Lower lobe of right lung (tissue), 2 donors: ENCODE data around the gene PPP2R5C. TPM values are rescaled to one million over a fixed set of nuclear protein-coding genes. Genes with fewer than 3 reads are reported as not detected.
A peak's percentile ranks its signal among the peaks of the same experiment; 100 is the strongest.

Source experiments
- ATAC-seq, 2 donors: fragments of 200-7000 bp; cut with Tn5 transposase; one replicate each; pipeline ENCODE4 v1.9.1; 2020 to 2022; ENCODE audit warnings: mild to moderate bottlenecking in 2 of 2, moderate library complexity in 2 of 2
- DNase-seq: peaks from one replicate; pipeline ENCODE4 v3.0.0-alpha.2; 2020
- H3K27ac ChIP-seq: fragments of 200-600 bp; one replicate; pipeline ENCODE4 v1.8.0; 2022
- H3K27me3 ChIP-seq: fragments of 200-600 bp; one replicate; pipeline ENCODE4 v1.8.0; 2022; ENCODE audit warnings: low read depth
- H3K36me3 ChIP-seq: fragments of 200-600 bp; one replicate; pipeline ENCODE4 v1.8.0; 2022; ENCODE audit warnings: mild to moderate bottlenecking
- H3K4me1 ChIP-seq: fragments of 200-600 bp; one replicate; pipeline ENCODE4 v1.8.0; 2022
- H3K4me3 ChIP-seq: fragments of 200-600 bp; one replicate; pipeline ENCODE4 v1.8.0; 2022; ENCODE audit warnings: mild to moderate bottlenecking
- H3K9me3 ChIP-seq: fragments of 200-600 bp; one replicate; pipeline ENCODE4 v1.8.0; 2022
- intact Hi-C: fragments of 100-400 bp; cut with DNase I; formaldehyde crosslinking; loops from one replicate; pipeline ENCODE4 v1.11.0; 2022
- total RNA-seq: library from RNA; stranded (reverse); fragmentation: NEBNext Ultra II Directional; extraction: Animal tissue kit (Norgen Biotek cat#: 25700); gene quantifications from one replicate; pipeline ENCODE4 v1.2.1, GENCODE V29; 2021
- TF ChIP-seq, protein P1 (sequence below): fragments of 200-600 bp; IDR thresholded peaks from one replicate; pipeline ENCODE4 v1.8.0; 2022; ENCODE audit warnings: antibody characterized with exemption, mild to moderate bottlenecking
- donor health status: DM: no; HTN: yes; CAD: no; lungs with severe emphysema.

Gene PPP2R5C
- total RNA-seq, 1 donor from 2014 or later: 160 TPM

DNA sequence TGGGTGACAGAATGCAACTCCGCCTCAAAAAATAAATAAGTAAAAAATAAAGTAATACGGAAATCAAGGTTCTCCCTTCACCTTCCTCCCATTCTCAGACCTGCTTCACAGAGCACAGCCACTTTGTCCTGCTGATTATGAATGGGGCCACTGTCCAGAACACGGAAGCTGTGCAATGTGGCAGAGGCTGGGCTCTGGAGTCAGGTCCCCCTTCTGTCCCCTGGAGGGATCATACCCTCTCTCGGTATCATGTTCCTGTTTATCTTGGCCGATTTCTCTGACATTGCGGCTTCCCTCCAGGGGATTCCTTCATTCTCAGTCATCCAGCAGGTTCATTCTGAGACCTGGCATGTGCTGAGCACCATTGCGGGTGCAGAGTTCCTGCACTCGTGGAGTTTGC is 11.3 kb downstream of the PPP2R5C start:
- Histone ChIP-seq H3K27ac (no peak overlapping the region), H3K4me3 (no peak overlapping the region), H3K36me3 (peaks cover 3% of the 10 kb centered on the region), H3K9me3 (no peaks in the 10 kb centered on the region), H3K27me3 (no peaks in the 10 kb centered on the region), H3K4me1 (peaks cover 10% of the 10 kb centered on the region)
- intact Hi-C loops: no loop called here
- ATAC-seq: peak in 1 of 2 donors; percentile 17
- TF ChIP-seq, protein P1, sequence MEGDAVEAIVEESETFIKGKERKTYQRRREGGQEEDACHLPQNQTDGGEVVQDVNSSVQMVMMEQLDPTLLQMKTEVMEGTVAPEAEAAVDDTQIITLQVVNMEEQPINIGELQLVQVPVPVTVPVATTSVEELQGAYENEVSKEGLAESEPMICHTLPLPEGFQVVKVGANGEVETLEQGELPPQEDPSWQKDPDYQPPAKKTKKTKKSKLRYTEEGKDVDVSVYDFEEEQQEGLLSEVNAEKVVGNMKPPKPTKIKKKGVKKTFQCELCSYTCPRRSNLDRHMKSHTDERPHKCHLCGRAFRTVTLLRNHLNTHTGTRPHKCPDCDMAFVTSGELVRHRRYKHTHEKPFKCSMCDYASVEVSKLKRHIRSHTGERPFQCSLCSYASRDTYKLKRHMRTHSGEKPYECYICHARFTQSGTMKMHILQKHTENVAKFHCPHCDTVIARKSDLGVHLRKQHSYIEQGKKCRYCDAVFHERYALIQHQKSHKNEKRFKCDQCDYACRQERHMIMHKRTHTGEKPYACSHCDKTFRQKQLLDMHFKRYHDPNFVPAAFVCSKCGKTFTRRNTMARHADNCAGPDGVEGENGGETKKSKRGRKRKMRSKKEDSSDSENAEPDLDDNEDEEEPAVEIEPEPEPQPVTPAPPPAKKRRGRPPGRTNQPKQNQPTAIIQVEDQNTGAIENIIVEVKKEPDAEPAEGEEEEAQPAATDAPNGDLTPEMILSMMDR: no peak
- DNase-seq: no peak

DNA sequence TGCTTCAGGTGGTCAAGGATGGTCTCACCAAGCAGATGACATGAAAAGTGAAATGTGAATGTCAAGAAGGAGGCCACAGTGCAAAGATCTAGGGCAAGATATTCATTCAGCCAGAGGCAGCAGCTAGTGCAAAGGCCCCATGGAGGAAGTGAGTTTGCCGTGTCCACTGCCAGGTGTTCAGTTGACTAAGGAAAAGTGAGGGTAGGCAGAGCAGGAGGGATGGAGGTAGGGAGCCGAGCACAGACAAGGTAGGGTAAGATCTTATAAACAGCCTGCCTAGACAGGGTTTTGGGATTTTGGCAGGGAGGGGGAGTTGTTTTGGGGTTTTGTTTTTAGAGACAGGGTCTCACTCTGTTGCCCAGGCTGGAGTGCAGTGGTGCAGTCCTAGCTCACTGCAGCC is 11.9 kb downstream of the PPP2R5C start:
- no peak overlapping the region for H3K4me3 ChIP-seq
- no peak overlapping the region for H3K27ac ChIP-seq
- TF ChIP-seq, protein P1: no peak
- intact Hi-C loops: no loop called here
- H3K27me3 ChIP-seq: no peaks in the 10 kb centered on the region
- H3K36me3 ChIP-seq: no peaks in the 10 kb centered on the region
- peaks cover 10% of the 10 kb centered on the region for H3K4me1 ChIP-seq
- no peak for ATAC-seq
- DNase-seq: no peak
- H3K9me3 ChIP-seq: no peaks in the 10 kb centered on the region

DNA sequence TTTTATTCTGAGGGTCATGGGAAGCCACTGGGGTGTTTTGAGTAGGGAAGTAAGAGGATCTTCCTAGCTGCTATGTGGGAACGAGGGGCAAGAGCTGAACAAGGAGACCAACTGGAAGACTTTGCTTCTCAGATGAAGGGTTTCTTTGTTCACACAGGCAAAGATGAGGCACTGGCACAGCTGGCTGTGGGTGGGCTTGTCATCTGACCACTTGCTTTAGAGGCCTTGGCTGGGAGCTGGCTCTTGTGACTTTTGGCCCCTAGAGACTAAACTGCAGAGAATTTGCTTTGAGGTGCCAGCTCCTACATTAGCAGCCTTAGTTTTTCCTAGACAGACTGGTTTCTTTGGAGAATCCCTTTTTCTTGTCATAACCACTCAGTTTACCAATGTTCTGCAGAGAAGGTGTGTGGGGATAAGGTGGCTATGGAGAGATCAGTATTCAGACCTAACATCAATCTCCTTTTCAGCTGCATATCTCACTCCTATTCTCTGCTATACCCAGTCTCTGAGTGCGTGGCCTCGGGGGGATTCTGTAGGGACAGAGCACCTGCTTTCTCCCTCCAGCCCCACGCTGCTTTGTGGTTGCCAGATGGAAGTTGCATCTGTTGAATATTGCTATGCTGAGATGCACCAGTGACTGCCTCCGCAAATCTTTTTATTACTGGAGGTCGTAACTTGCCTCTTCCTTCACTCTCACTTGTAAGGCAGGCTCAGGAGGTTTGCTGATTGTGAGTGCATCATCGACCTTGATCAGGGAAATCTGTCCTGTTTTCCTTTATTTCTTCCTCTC is 12.7 kb downstream of the PPP2R5C start:
- intact Hi-C loops: no loop called here

GRCh38 chr14:101774814-101775213 is 13.3 kb downstream of the PPP2R5C start:
- no peak overlapping the region for H3K4me3 ChIP-seq
- no peak overlapping the region for H3K27ac ChIP-seq
- H3K9me3 ChIP-seq: no peaks in the 10 kb centered on the region
- DNase-seq (no peak), ATAC-seq (no peak)
- H3K36me3 ChIP-seq: no peaks in the 10 kb centered on the region
- peaks cover 10% of the 10 kb centered on the region for H3K4me1 ChIP-seq
- intact Hi-C loops: no loop called here
- H3K27me3 ChIP-seq: no peaks in the 10 kb centered on the region
- TF ChIP-seq, protein P1: no peak

More for the DNA sequence above, 12.7 kb downstream of the PPP2R5C start:
- no peaks in the 10 kb centered on the region for H3K27me3 ChIP-seq
- TF ChIP-seq, protein P1: no peak
- H3K9me3 ChIP-seq: no peaks in the 10 kb centered on the region
- peaks cover 10% of the 10 kb centered on the region for H3K4me1 ChIP-seq
- DNase-seq (no peak), ATAC-seq (no peak)
- H3K36me3 ChIP-seq: no peaks in the 10 kb centered on the region
- H3K27ac ChIP-seq: no peak overlapping the region
- no peak overlapping the region for H3K4me3 ChIP-seq

- Histone ChIP-seq H3K4me1 (peaks cover 17% of the 10 kb centered on the region), H3K27me3 (peaks cover 2% of the 10 kb centered on the region), H3K27ac (no peak overlapping the region), H3K36me3 (no peaks in the 10 kb centered on the region), H3K4me3 (no peak overlapping the region), H3K9me3 (no peaks in the 10 kb centered on the region)
- intact Hi-C loops: no loop called here
- ATAC-seq (peak; percentile 14 to 40), DNase-seq (no peak)
- TF ChIP-seq, protein P1: no peak
Observed at GRCh38 chr14:101775826-101776225, 14.3 kb downstream of the PPP2R5C start.
